NB4 (cell line): Measurements from ENCODE around the gene MOB3B.

ENCODE experiments used
- POLR2A ChIP-seq: IDR thresholded peaks from 2 replicates; pipeline ENCODE4 v1.6.1; 2011; ENCODE audit warnings: mild to moderate bottlenecking; ENCODE audit not compliant: insufficient read length; ENCODE audit errors: extremely low read depth
- TF ChIP-seq, protein P1 (sequence below): IDR thresholded peaks from one replicate; pipeline ENCODE4 v1.5.1; 2012; ENCODE audit warnings: low read depth, low read length

GRCh38 chr9:27554712-27555111 lies 25.1 kb upstream of the MOB3B start:
- TF ChIP-seq POLR2A: no peak
- TF ChIP-seq, protein P1, sequence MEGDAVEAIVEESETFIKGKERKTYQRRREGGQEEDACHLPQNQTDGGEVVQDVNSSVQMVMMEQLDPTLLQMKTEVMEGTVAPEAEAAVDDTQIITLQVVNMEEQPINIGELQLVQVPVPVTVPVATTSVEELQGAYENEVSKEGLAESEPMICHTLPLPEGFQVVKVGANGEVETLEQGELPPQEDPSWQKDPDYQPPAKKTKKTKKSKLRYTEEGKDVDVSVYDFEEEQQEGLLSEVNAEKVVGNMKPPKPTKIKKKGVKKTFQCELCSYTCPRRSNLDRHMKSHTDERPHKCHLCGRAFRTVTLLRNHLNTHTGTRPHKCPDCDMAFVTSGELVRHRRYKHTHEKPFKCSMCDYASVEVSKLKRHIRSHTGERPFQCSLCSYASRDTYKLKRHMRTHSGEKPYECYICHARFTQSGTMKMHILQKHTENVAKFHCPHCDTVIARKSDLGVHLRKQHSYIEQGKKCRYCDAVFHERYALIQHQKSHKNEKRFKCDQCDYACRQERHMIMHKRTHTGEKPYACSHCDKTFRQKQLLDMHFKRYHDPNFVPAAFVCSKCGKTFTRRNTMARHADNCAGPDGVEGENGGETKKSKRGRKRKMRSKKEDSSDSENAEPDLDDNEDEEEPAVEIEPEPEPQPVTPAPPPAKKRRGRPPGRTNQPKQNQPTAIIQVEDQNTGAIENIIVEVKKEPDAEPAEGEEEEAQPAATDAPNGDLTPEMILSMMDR: no peak
